GM06990 (cell line): ENCODE results near the gene HOXA2.

Experiments
- DNase-seq: peaks from one replicate; pipeline ENCODE4 v3.0.0-alpha.2; 2011; ENCODE audit not compliant: insufficient read length; ENCODE audit errors: extremely low read depth
- H3K27me3 ChIP-seq: replicated peaks from 2 replicates; pipeline ENCODE4 v1.6.0; 2011; ENCODE audit warnings: low read length; ENCODE audit not compliant: control insufficient read depth, insufficient read depth
- H3K36me3 ChIP-seq: 2 replicates; pipeline ENCODE4 v1.5.1; 2011; ENCODE audit warnings: low read length; ENCODE audit not compliant: control insufficient read depth, insufficient read depth
- H3K4me3 ChIP-seq: replicated peaks from 2 replicates; pipeline ENCODE4 v1.5.1; 2011; ENCODE audit warnings: low read depth, mild to moderate bottlenecking, control low read depth, low read length
- TF ChIP-seq, protein P1 (sequence below): IDR thresholded peaks from 2 replicates; pipeline ENCODE4 v1.5.1; 2011; ENCODE audit warnings: low read length, control low read depth, mild to moderate bottlenecking, inconsistent platforms; ENCODE audit not compliant: insufficient read depth, poor library complexity, severe bottlenecking

HOXA2 gene

DNA sequence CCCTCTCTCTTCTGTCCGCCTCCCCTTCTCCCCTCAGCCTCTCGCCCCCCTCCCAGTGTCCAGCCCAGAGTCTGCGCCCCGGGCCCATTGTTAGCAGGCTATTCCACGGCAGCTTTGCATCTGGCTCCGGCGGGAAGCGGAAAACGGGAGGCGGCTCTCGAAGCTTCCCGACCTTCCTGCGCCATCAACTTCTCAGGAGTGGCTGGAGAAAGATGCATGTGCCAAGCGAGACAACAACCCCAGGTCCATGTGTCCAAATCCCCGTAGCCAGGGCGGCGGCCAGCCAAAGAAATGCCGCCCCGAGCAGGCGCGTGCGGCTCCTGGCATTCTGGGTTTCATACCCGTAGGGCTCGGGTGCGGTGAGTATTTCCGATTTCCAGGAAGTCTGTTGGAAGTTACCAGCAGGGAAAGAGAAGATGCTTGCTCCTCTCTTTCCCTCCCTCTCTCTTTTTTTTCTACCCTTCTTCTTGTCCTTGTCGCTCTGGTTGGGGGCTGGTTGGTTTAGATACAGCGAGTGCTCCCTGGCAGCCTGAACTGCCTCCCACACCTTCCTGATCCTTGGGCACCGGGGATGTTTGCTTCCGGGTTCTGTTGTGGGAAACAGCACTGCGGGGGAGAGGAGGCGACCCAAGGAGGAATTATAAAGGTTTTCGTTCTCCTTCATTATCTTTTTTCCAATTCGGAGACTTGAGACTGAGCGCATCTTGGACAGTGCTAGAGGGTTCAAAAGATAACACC, 1.2 kb upstream of the HOXA2 start:
- DNase-seq: no peak
- Histone ChIP-seq H3K36me3 (no peaks in the 10 kb centered on the region), H3K27me3 (no peaks in the 10 kb centered on the region), H3K4me3 (no peak overlapping the region)
- TF ChIP-seq, protein P1, sequence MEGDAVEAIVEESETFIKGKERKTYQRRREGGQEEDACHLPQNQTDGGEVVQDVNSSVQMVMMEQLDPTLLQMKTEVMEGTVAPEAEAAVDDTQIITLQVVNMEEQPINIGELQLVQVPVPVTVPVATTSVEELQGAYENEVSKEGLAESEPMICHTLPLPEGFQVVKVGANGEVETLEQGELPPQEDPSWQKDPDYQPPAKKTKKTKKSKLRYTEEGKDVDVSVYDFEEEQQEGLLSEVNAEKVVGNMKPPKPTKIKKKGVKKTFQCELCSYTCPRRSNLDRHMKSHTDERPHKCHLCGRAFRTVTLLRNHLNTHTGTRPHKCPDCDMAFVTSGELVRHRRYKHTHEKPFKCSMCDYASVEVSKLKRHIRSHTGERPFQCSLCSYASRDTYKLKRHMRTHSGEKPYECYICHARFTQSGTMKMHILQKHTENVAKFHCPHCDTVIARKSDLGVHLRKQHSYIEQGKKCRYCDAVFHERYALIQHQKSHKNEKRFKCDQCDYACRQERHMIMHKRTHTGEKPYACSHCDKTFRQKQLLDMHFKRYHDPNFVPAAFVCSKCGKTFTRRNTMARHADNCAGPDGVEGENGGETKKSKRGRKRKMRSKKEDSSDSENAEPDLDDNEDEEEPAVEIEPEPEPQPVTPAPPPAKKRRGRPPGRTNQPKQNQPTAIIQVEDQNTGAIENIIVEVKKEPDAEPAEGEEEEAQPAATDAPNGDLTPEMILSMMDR: no peak

GRCh38 chr7:27101957-27102580, 414 bp downstream of the HOXA2 start:
- no peak overlapping the region for H3K4me3 ChIP-seq
- H3K36me3 ChIP-seq: no peaks in the 10 kb centered on the region

GRCh38 chr7:27101171-27101956, 1.1 kb downstream of the HOXA2 start:
- TF ChIP-seq, protein P1: no peak
- Histone ChIP-seq H3K4me3 (no peak overlapping the region), H3K27me3 (no peaks in the 10 kb centered on the region), H3K36me3 (no peaks in the 10 kb centered on the region)
- DNase-seq: no peak

More at GRCh38 chr7:27101957-27102580, 414 bp downstream of the HOXA2 start:
- TF ChIP-seq, protein P1: no peak
- H3K27me3 ChIP-seq: no peaks in the 10 kb centered on the region
- DNase-seq: no peak

DNA sequence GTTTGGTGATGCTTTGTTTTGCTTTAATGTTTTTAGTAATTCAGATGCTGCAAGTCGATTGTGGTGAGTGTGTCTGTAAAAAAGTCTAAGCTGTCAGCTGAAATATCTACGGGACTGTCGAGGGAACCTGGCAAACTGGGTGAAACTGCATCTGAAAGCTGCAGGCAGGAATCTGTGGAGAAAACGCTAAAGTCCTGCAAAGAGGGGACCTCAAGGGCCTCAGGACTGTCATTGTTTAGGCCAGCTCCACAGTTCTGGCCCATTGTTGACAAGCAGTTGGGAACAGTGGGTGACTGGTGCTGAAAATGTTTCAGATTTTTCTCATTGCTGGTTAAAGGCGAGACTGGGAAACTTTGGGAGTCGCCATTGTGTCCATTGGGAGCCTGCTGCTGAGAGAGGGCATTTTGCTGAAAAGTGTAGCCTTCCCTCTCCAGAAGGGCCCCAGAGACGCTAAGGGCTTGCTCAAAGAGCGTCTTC, 1.8 kb downstream of the HOXA2 start:
- H3K4me3 ChIP-seq: no peak overlapping the region
- no peak for DNase-seq
- TF ChIP-seq, protein P1: no peak
- no peaks in the 10 kb centered on the region for H3K27me3 ChIP-seq
- H3K36me3 ChIP-seq: no peaks in the 10 kb centered on the region

DNA sequence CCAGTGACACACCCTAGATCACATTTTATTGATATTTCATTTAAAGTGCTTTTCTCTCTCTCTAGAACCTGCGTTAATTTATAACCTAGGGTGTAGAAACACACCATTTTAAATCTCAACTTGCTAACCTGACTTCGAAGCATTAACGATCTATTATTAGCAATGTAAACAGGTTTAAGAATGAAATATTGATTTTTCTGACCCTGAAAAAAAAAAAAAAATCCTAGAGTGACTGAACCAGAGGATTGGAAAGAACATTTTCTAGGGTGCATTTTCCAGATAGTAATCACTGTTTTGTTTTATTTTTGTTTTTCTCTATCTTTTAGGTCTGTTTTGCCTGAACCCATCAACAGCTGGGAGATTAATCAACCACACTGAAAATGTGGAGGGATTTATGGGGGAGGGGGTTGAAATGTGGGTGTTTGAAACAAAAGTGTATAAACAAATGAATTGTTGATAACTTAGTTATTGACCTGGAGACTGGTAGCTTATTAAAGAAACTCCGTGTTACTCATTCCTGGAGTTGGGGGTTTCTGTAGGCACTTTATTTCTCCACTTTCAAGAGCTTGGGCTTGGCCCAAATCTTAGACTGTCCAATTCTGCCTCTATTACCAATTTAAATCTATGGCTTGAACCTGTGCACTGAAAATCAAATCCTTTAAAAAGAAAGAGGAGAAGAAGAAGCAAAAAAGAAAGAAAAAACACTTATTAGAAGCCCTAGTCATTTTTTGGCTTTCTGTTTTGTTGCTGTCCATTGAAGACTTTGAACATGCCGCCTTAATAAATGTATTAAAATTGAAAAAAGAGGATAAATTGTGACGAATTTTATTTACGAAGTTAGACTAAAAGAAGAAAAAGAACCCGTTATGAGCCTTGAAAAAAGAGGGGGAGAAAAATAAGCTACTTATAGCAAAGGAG, 2.8 kb downstream of the HOXA2 start:
- H3K27me3 ChIP-seq: no peaks in the 10 kb centered on the region
- no peaks in the 10 kb centered on the region for H3K36me3 ChIP-seq
- TF ChIP-seq, protein P1: no peak
- no peak for DNase-seq
- no peak overlapping the region for H3K4me3 ChIP-seq
